H1 (cell line): Measurements from ENCODE around the gene SSNA1. TPM values are rescaled to one million over a fixed set of nuclear protein-coding genes. Genes with fewer than 3 reads are reported as not detected.
A peak's percentile ranks its signal among the peaks of the same experiment; 100 is the strongest.

Source experiments
- CTCF ChIA-PET: fragments of 300-600 bp; sonication (Branson Sonifier 250); formaldehyde crosslinking; loops from one replicate; lab custom pipeline; 2021; ENCODE audit not compliant: partially characterized antibody; lab: Charles Lee
- POLR2A ChIA-PET: fragments of 300-600 bp; sonication (Branson Sonifier 250); formaldehyde crosslinking; loops from one replicate; lab custom pipeline; 2021; ENCODE audit warnings: inconsistent platforms; ENCODE audit not compliant: partially characterized antibody; lab: Charles Lee
- DNase-seq, 2 experiments: peaks; one replicate each; pipeline versions ENCODE4 v3.0.0 to v3.0.0-alpha.2; 2010 to 2022; ENCODE audit warnings: low spot score in 2 of 2, low read depth in 1 of 2, mixed read lengths in 1 of 2
- FAIRE-seq: peaks from 2 replicates; lab custom pipeline; 2011; peaks lifted over from hg19 to GRCh38; lab: Jason Lieb, UNC
- H2AFZ ChIP-seq: 2 replicates; pipeline ENCODE4 v1.8.1; 2012; ENCODE audit warnings: low read length, inconsistent platforms
- H2AK5ac ChIP-seq: 2 replicates; pipeline ENCODE4 v1.6.1; 2013; ENCODE audit warnings: low read depth, low read length
- H2BK120ac ChIP-seq: replicated peaks from 2 replicates; pipeline ENCODE3; 2013; ENCODE audit warnings: low read depth, low read length, inconsistent platforms
- H2BK12ac ChIP-seq: 2 replicates; pipeline ENCODE4 v1.6.1; 2013; ENCODE audit warnings: low read depth, low read length
- H2BK15ac ChIP-seq: 2 replicates; pipeline ENCODE4 v1.6.1; 2013; ENCODE audit warnings: low read length
- H2BK20ac ChIP-seq: 2 replicates; pipeline ENCODE4 v1.6.1; 2013; ENCODE audit warnings: low read length
- H2BK5ac ChIP-seq: 2 replicates; pipeline ENCODE4 v1.6.1; 2013; ENCODE audit warnings: low read depth, low read length
- H3K14ac ChIP-seq: 2 replicates; pipeline ENCODE4 v1.6.1; 2013; ENCODE audit warnings: inconsistent platforms; ENCODE audit not compliant: insufficient read length
- H3K18ac ChIP-seq: 2 replicates; pipeline ENCODE4 v1.6.1; 2013; ENCODE audit warnings: low read length; ENCODE audit errors: extremely low read depth
- H3K23ac ChIP-seq: 2 replicates; pipeline ENCODE4 v1.6.1; 2013; ENCODE audit warnings: inconsistent platforms; ENCODE audit not compliant: insufficient read length
- H3K23me2 ChIP-seq: 2 replicates; pipeline ENCODE4 v1.6.1; 2013; ENCODE audit warnings: low read depth, low read length
- H3K27ac ChIP-seq: 2 replicates; pipeline ENCODE4 v1.6.1; 2011; ENCODE audit warnings: low read depth, low read length, inconsistent platforms
- H3K27me3 ChIP-seq, 4 experiments: replicated peaks in 1 of 4; 1 replicate in 1 of 4; 2 replicates in 3 of 4; pipeline versions ENCODE4 v1.6.1 to v1.8.1; 2011 to 2013; ENCODE audit warnings: low read length in 3 of 4, mild to moderate bottlenecking in 3 of 4, inconsistent platforms in 2 of 4, mixed read lengths in 2 of 4, moderate library complexity in 1 of 4; ENCODE audit not compliant: control insufficient read depth in 3 of 4, insufficient read depth in 3 of 4; ENCODE audit errors: extremely low read depth in 1 of 4
- H3K36me3 ChIP-seq, 4 experiments: 2 replicates each; pipeline versions ENCODE4 v1.6.1 to v1.8.1; 2011 to 2013; ENCODE audit warnings: mild to moderate bottlenecking in 4 of 4, low read length in 3 of 4, moderate library complexity in 2 of 4, control low read depth in 1 of 4, inconsistent platforms in 1 of 4; ENCODE audit not compliant: insufficient read depth in 4 of 4, control insufficient read depth in 2 of 4
- H3K4ac ChIP-seq: replicated peaks from 2 replicates; pipeline ENCODE3; 2013; ENCODE audit warnings: low read length, low read depth, mixed read lengths, inconsistent platforms; ENCODE audit not compliant: insufficient read length
- H3K4me1 ChIP-seq, 4 experiments: replicated peaks in 1 of 4; 1 replicate in 1 of 4; 2 replicates in 3 of 4; pipeline versions ENCODE4 v1.6.1 to v1.8.1; 2011 to 2013; ENCODE audit warnings: low read length in 3 of 4, inconsistent platforms in 2 of 4, mixed read lengths in 1 of 4; ENCODE audit not compliant: insufficient read depth in 4 of 4, control insufficient read depth in 3 of 4
- H3K4me2 ChIP-seq, 2 experiments: 2 replicates each; pipeline versions ENCODE4 v1.6.1 to v1.8.1; 2011 to 2013; ENCODE audit warnings: low read depth in 2 of 2, low read length in 2 of 2, control low read depth in 1 of 2, inconsistent platforms in 1 of 2, mild to moderate bottlenecking in 1 of 2; ENCODE audit not compliant: insufficient read depth in 1 of 2
- H3K4me3 ChIP-seq, 4 experiments: fragments of 200-600, 300-600 bp in 1 of 4; sonication (generic), shearing (Covaris generic), sonication (Bioruptor Twin) in 1 of 4; 2 replicates each; pipeline versions ENCODE4 v1.5.1 to v1.8.1; 2011 to 2016; ENCODE audit warnings: low read length in 4 of 4, low read depth in 3 of 4, control low read depth in 2 of 4, inconsistent platforms in 2 of 4, mild to moderate bottlenecking in 2 of 4, mixed read lengths in 1 of 4, moderate library complexity in 1 of 4; ENCODE audit not compliant: insufficient read depth in 2 of 4; ENCODE audit errors: extremely low read depth in 1 of 4
- H3K56ac ChIP-seq: replicated peaks from 2 replicates; pipeline ENCODE3; 2013; ENCODE audit warnings: low read depth, mild to moderate bottlenecking, mixed read lengths, low read length, inconsistent platforms; ENCODE audit not compliant: insufficient read length
- H3K79me1 ChIP-seq: 2 replicates; pipeline ENCODE4 v1.6.1; 2013; ENCODE audit warnings: low read depth, low read length, control low read depth
- H3K79me2 ChIP-seq, 2 experiments: 2 replicates each; pipeline versions ENCODE4 v1.6.1 to v1.8.1; 2012 to 2013; ENCODE audit warnings: low read length in 2 of 2, mild to moderate bottlenecking in 2 of 2, inconsistent platforms in 1 of 2; ENCODE audit not compliant: insufficient read depth in 2 of 2, control insufficient read depth in 1 of 2
- H3K9ac ChIP-seq, 4 experiments: replicated peaks in 1 of 4; 1 replicate in 1 of 4; 2 replicates in 3 of 4; pipeline versions ENCODE4 v1.6.1 to v1.8.1; 2011 to 2013; ENCODE audit warnings: low read depth in 3 of 4, low read length in 3 of 4, control low read depth in 2 of 4, mild to moderate bottlenecking in 2 of 4, moderate library complexity in 2 of 4, inconsistent platforms in 1 of 4; ENCODE audit errors: extremely low read depth in 1 of 4
- H3K9me3 ChIP-seq, 2 experiments: 2 replicates each; pipeline versions ENCODE4 v1.6.1 to v1.8.1; 2012 to 2013; ENCODE audit warnings: mild to moderate bottlenecking in 2 of 2, moderate library complexity in 2 of 2, control low read depth in 1 of 2, inconsistent platforms in 1 of 2, low read depth in 1 of 2, low read length in 1 of 2, mixed read lengths in 1 of 2; ENCODE audit not compliant: insufficient read depth in 2 of 2
- H4K20me1 ChIP-seq, 2 experiments: replicated peaks in 1 of 2; 2 replicates each; pipeline versions ENCODE3 to v1.8.1; 2011 to 2013; ENCODE audit warnings: inconsistent platforms in 2 of 2, low read length in 2 of 2, mild to moderate bottlenecking in 1 of 2; ENCODE audit not compliant: insufficient read depth in 2 of 2, control insufficient read depth in 1 of 2
- H4K5ac ChIP-seq: 2 replicates; pipeline ENCODE4 v1.6.1; 2013; ENCODE audit warnings: low read length, low read depth, mixed read lengths, inconsistent platforms; ENCODE audit not compliant: insufficient read length
- H4K8ac ChIP-seq: 2 replicates; pipeline ENCODE4 v1.8.0; 2013; ENCODE audit warnings: mild to moderate bottlenecking, moderate library complexity, low read length, inconsistent platforms; ENCODE audit not compliant: insufficient read depth; ENCODE audit errors: extremely low read depth
- H4K91ac ChIP-seq: replicated peaks from 2 replicates; pipeline ENCODE3; 2013; ENCODE audit warnings: low read length, mixed read lengths, inconsistent platforms; ENCODE audit not compliant: insufficient read length
- FOSL1 ChIP-seq: IDR thresholded peaks from 2 replicates; pipeline ENCODE4 v1.6.1; 2011; ENCODE audit warnings: mild to moderate bottlenecking, low read depth, low read length, moderate library complexity; ENCODE audit not compliant: insufficient read depth
- MAFK ChIP-seq: IDR thresholded peaks from 2 replicates; pipeline ENCODE4 v1.6.1; 2012; ENCODE audit warnings: low read depth, mild to moderate bottlenecking, improper control_type of control experiment, low read length
- POLR2AphosphoS5 ChIP-seq: IDR thresholded peaks from 2 replicates; pipeline ENCODE4 v1.6.1; 2011; ENCODE audit warnings: low read depth, low read length
- RFX5 ChIP-seq: IDR thresholded peaks from 2 replicates; pipeline ENCODE4 v1.6.1; 2011; ENCODE audit warnings: low read depth, low read length, improper control_type of control experiment, borderline replicate concordance
- ZNF274 ChIP-seq: IDR thresholded peaks from 2 replicates; pipeline ENCODE4 v1.7.0; 2012; ENCODE audit warnings: low read length, borderline replicate concordance; ENCODE audit errors: extremely low read depth
- WGBS, 2 experiments: shearing (Covaris generic) in 1 of 2; methylation state at CpG; one replicate each; pipeline versions ENCODE4 v1.1.6 to v1.1.7; 2013 to 2015; ENCODE audit warnings: low lambda C conversion rate in 2 of 2, mixed read lengths in 2 of 2, inconsistent platforms in 1 of 2, low coverage in 1 of 2, missing lambda C conversion rate in 1 of 2; ENCODE audit not compliant: insufficient replicate concordance in 2 of 2, insufficient coverage in 1 of 2, insufficient read length in 1 of 2; ENCODE audit errors: extremely low coverage in 1 of 2, missing lambda C conversion rate in 1 of 2; 5-methylcytosine and 5-hydroxymethylcytosine counted together
- polyA plus RNA-seq, 7 experiments: library from polyadenylated mRNA; depleted of rRNA in 3 of 7; stranded (reverse) in 5 of 7; unstranded in 2 of 7; fragments of >200 nt in 5 of 7; fragments of 200-250 nt in 2 of 7; gene quantifications; 1 replicate in 5 of 7; 2 replicates in 1 of 7; 4 replicates in 1 of 7; pipeline versions ENCODE4 v1.2.1 to v1.2.3, GENCODE V29; 2011 to 2013; ENCODE audit warnings: missing spikeins in 2 of 7, mixed read lengths in 2 of 7
- total RNA-seq: library from RNA; stranded (reverse); fragmentation: NEBNext Ultra II Directional; extraction: Animal tissue kit (Norgen Biotek cat#: 25700); gene quantifications from 2 replicates; pipeline ENCODE4 v1.2.1, GENCODE V29; 2021

The SSNA1 gene
- total and polyA plus RNA-seq, 2 of the 8 experiments (the other 6 are each of a cell fraction or from before 2014, with no cell fraction given): 87.3 to 157 TPM

- Histone ChIP-seq H3K18ac (no peak overlapping the region), H4K8ac (no peak overlapping the region), H3K9me3 (peaks cover 0 to 7% of the 10 kb centered on the region in 2 experiments; a peak in 3 of 4 replicates), H3K9ac (no peak overlapping the region; a peak in 1 of 7 replicates), H4K20me1 (peaks cover 3 to 26% of the 10 kb centered on the region in 2 experiments), H3K79me1 (no peaks in the 10 kb centered on the region), H3K79me2 (no peaks in the 10 kb centered on the region; a peak in 1 of 4 replicates), H2BK120ac (no peak overlapping the region), H3K4me3 (no peak overlapping the region), H2AK5ac (peak overlapping the region; percentile 77; the same call in 1 of the 2 replicates), H2AFZ (no peak overlapping the region), H3K23ac (peak overlapping the region; percentile 92), H2BK15ac (no peak overlapping the region), H2BK20ac (no peak overlapping the region), H3K56ac (no peak overlapping the region), H3K4me1 (peaks cover 0 to 7% (median 6%) of the 10 kb centered on the region in 4 experiments; a peak in 4 of 7 replicates), H3K23me2 (peaks cover 7% of the 10 kb centered on the region), H4K91ac (no peak overlapping the region), H2BK12ac (no peak overlapping the region), H3K27ac (no peak overlapping the region), H3K4ac (no peak overlapping the region), H2BK5ac (peak overlapping the region; percentile 3; the same call in 1 of the 2 replicates), H3K27me3 (peaks cover 16 to 32% (median 31%) of the 10 kb centered on the region in 4 experiments; a peak in 6 of 7 replicates), H3K36me3 (no peaks in the 10 kb centered on the region; a peak in 1 of 8 replicates), H3K14ac (no peak overlapping the region), H4K5ac (no peak overlapping the region), H3K4me2 (no peak overlapping the region; a peak in 1 of 4 replicates)
- no peak for DNase-seq
- WGBS, 2 experiments: 86% methylated on average over 7 of the region's 7 CpGs; no CpG with 5 or more reads in 1 of the 2 experiments
- FAIRE-seq: no peak
- ChIA-PET POLR2A (no interaction called here), CTCF (interaction anchor here (1.1 to 2.0 kb wide), 2 partner anchors 10 to 22 kb away, joined by 3 to 6 read pairs; no protein-coding TSS in a partner anchor)
- TF ChIP-seq ZNF274 (no peak), FOSL1 (no peak), RFX5 (no peak), POLR2AphosphoS5 (no peak), MAFK (no peak)
Observed at GRCh38 chr9:137152844-137153405, 35.6 kb upstream of the SSNA1 start.
